Measurements from ENCODE around the gene SMAD4.
A peak's percentile ranks its signal among the peaks of the same experiment; 100 is the strongest.
"Not testable (repeated sequence)": the region's sequence is repeated elsewhere in the genome, so short reads cannot be mapped to it uniquely, and the experiment has no call there.

SMAD4 gene

DNA sequence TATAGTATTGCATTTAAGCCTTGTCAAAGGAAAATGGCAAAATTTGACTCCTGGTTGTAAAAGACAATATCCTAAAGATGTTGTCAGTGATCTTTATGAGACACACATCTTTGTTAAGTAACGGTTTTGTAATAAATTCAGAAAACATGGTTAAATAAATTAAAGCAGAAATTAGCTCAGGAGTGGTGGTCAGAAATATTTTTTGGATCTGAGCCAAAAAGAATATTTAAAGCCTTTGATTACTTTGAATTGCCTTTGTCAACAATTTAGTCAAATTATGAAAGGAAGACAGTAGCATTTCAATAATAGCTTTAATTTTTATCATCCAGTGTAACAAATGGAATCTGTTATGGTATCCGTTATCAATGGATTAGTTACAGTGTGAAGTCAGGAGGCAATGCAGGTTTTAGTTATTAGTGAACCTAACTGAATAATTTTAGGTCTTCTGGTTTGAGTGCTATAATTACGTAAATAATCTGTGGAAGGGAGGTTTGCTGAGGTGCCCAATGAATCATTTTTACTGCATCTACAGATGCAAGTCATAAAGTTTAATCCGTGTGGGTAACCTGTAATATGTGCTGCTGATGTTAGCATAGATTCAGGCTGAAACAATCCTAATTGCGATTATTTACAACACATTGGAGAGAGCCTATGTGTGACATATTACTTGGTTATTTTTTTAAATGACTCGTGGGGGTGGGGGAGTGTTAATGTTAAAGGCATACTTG is 42.7 kb downstream of the SMAD4 start:
- DNase-seq: no peak

- DNase-seq: no peak
Observed at GRCh38 chr18:51074605-51075004, 44.6 kb downstream of the SMAD4 start.

GRCh38 chr18:51076503-51076902 is 46.5 kb downstream of the SMAD4 start:
- DNase-seq: no peak

DNA sequence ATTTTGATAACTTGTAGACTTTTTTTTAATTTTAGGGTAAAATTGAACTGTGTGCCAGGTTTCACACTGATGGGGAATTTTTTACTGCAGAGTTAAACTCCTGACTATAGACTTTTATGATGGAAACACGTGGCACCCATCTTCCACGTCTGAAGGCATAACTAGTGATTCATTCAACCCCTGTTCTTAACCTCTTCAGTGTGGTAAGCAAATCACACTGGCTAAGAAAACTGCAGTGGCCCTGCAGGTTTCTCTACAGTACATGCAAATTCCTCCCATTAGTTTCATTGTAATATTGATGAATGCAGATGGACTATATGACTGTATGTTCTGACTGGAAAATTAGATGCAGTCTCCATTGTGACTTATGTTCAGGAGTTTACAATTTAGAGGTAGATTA is 47.2 kb downstream of the SMAD4 start:
- no peak for DNase-seq

- DNase-seq: no peak
Observed at GRCh38 chr18:51078026-51078425, 48.0 kb downstream of the SMAD4 start.

- DNase-seq: no peak
Observed at GRCh38 chr18:51082571-51083267, 52.7 kb downstream of the SMAD4 start.

GRCh38 chr18:51083398-51083797 is 53.4 kb downstream of the SMAD4 start:
- no peak for DNase-seq

DNA sequence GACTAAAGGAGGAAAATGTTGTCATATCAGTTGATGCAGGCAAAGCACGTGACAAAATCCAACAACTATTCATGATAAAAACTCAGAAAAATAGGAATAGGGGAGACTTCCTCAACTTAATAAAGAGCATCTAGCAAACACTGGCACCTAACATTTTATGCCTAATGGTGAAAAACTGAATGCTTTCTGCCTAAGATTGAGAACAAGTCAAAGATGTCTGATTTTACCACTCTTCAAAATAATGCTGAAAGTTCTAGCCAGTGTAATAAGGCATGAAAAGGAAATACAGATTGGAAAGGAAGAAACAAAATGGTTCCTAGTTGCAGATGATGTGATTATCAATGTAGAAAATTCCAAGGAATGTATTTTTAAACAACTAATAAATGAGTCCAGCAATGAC is 58.4 kb downstream of the SMAD4 start:
- DNase-seq: no peak

- no peak for DNase-seq
Observed at GRCh38 chr18:51089691-51090090, 59.7 kb downstream of the SMAD4 start.

DNA sequence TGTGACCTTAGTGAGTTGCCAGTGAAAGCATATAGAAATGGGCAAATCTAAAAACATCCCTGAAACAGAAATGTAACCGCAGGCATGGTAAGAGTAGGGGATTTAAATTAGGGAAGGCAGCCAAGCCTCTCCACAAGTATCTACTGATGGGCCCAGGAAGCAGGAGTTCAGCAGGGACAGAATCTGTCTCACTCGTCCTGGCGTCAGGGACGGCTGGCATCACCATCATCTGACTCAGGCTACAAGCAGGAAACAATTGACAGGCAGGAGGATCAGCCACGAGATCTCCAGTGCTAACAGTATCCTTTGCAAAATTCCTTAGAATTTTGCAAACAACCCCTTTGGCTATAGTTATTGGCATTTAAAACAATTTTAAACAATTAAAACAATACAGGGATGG is 61.3 kb downstream of the SMAD4 start:
- DNase-seq: no peak

DNA sequence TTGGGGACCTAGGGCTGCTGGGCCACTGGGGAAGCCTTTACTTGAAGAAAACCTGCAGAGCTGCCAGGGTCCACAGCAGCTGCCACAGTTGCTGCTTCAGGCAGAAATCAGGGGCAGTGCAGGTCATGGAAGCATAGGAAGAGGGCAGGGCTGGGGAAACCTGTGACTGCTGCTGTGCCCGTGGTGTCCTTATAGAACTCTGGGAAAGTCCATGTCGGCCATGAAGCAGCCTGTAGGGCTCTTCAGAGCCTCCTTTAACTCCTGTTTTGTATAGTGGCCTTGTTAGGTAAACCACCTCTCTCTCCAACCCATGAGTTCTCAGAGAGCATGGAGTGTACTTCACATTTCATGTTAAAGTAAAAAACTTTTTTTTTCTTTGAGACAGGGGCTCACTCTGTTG is 62.1 kb downstream of the SMAD4 start:
- no peak for DNase-seq

- not testable (repeated sequence) for DNase-seq
Observed at GRCh38 chr18:51092967-51093366, 63.0 kb downstream of the SMAD4 start.

DNA sequence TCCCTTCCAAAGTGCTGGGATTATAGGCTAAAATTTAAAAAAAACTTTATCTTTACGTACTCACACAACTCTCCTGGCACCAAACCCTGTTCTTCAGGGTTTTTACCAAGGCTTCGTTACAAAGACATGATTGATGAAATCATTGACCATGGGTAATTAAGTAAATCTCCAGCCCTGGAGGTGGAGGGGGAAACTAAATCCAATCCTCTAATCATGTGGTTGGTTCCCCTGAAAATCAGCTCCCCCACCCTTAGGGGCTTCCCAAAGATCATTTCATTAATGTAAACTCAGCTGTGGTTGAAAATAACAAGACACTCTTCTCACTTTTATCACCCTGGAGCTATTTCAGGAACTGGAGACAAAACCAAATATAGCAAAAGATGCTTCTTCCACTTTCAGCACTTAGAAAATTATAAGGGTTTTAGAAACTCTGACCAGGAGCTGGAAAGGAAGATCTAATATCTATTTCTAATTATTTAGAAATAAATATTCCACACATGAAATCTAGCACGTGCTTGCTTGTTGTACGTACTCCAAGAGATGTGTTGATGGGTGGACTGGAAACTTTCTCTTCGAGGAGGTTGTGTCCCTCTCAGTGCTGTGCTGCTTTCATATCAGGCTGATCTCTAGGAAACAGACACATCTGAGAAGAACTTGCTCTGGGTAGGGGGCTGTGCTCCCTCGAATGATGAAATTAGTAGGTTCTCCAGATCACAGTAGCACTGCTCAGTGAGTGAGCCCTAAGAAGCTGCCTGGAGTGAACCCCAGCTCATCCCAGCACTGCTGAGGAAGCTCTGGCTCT is 67.2 kb downstream of the SMAD4 start:
- no peak for DNase-seq

- no peak for DNase-seq
Observed at GRCh38 chr18:51098082-51098481, 68.1 kb downstream of the SMAD4 start.

DNA sequence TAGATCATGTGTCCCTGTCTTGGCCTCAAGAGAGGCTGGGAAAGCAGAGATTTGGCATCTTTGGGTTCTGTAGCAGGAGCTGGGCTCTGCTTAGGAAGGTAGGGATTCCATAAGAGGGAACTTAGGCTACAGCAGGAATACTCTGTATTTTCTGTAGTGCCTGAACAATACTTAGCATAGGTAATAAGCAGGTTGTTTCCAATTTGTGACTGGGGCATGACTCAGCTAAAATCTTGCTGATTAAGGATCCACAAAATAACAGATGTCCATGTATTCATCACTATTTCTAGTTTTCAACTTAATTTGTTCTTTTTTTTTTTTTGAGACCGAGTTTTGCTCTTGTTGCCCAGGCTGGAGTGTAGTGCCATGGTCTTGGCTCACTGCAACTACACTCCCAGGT is 68.5 kb downstream of the SMAD4 start:
- DNase-seq: no peak

- no peak for DNase-seq
Observed at GRCh38 chr18:51100385-51101120, 70.5 kb downstream of the SMAD4 start.

GRCh38 chr18:51107082-51107481 is 77.1 kb downstream of the SMAD4 start:
- no peak for DNase-seq

DNA sequence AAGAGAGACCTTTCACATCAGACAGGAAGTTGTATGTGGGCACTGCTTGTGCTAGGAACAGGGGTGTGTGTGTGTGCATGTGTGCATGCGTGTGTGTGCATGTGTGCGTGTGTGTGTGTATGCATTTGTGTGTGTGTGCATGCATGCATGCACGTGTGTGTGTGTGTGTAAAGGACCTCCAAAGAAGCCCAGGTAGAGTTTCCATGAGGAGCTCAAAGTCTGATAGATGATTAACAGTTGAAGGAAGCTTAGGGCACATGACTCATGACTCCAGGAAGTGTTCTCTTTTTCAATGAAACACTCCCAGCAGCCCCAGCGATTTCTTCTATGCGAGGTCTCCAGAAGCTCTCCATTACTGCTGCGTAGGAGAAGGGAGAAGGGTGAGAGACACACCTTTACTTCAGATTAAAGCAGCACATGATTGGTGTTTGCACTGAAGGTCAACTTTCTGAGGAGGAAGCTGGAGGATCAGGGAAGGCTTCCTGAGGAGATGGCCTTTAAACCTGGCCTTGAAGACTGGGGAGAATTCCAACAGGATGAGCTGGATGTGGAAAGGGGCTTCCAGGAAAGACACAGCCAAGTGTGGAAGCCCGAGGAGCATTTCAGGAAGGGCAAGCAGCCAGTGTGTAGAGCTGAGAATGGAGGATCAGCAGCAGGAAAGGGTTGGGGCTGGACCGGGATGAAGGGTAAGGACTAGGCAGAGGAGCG is 77.7 kb downstream of the SMAD4 start:
- DNase-seq: no peak

DNA sequence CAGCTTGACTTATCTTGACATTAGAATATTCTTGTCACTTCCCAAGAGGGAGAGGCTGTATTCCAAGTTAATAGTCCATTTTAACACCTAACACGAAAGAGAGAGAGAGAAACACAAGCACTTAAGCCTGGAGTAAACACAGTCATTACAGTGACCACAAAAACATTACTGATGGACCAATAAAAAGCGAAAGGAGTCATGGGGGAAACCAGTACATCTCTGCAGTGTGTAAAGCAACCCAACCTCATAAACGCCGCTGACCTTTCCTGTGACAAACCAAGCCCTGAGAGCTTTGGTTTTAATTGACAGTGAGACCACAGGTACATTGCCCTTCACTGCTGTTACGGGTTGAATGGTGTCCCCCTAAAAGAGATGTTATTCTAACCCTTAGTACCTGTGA is 78.3 kb downstream of the SMAD4 start:
- no peak for DNase-seq

- DNase-seq: peak; percentile 59
Observed at GRCh38 chr18:51110073-51110797, 80.2 kb downstream of the SMAD4 start.

DNA sequence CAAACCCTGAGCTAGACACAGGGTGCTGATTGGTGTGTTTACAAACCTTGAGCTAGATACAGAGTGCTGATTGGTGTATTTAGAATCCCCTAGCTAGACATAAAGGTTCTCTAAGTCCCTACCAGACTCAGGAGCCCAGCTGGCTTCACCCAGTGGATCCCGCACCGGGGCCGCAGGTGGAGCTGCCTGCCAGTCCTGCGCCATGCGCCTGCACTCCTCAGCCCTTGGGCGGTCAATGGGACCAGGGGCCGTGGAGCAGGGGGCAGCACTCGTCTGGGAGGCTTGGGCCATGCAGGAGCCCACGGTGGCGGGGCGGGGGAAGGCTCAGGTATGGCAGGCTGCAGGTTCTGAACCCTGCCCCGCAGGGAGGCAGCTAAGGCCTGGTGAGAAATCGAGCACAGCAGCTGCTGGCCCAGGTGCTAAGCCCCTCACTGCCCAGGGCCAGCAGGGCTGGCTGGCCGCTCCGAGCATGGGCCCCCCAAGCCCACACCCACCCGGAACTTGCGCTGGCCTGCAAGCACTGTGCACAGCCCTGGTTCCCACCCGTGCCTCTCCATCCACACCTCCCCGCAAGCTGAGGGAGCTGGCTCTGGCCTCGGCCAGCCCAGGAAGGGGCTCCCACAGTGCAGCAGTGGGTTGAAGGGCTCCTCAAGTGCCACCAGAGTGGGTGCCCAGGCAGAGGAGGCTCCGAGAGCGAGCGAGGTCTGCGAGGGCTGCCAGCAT is 81.8 kb downstream of the SMAD4 start:
- not testable (repeated sequence) for DNase-seq

Measured in activated gamma-delta T cell treated with Interleukin-2 at 50 U/mL for 16 hours (primary cell).